Loucy (cell line): ENCODE measurements around the gene POMP.

ENCODE experiments used
- CTCF ChIP-seq: fragments of 200-600 bp; sonication (generic); conservative IDR thresholded peaks from 2 replicates; pipeline ENCODE4 v1.5.1; 2014; ENCODE audit warnings: mild to moderate bottlenecking, antibody characterized with exemption, low read length
- EZH2phosphoT487 ChIP-seq: fragments of 200-600 bp; IDR thresholded peaks from 2 replicates; pipeline ENCODE4 v1.6.1; 2018; ENCODE audit warnings: antibody characterized with exemption, mild to moderate bottlenecking, moderate library complexity, borderline replicate concordance

- TF ChIP-seq EZH2phosphoT487 = no peak
- no peak for TF ChIP-seq CTCF
These were observed 4.7 kb upstream of the POMP start for GRCh38 chr13:28654276-28654675.
